Astrocyte of the spinal cord (primary cell): ENCODE results near the gene RSBN1.
A peak's percentile ranks its signal among the peaks of the same experiment; 100 is the strongest.
"Not testable (repeated sequence)": the region's sequence is repeated elsewhere in the genome, so short reads cannot be mapped to it uniquely, and the experiment has no call there.

Source experiments
- DNase-seq: peaks from one replicate; pipeline ENCODE4 v3.0.0; 2011; ENCODE audit warnings: low read depth, low spot score
- H3K4me3 ChIP-seq: 2 replicates; pipeline ENCODE4 v1.5.1; 2011; ENCODE audit warnings: low read depth, mild to moderate bottlenecking, low read length, moderate library complexity
- CTCF ChIP-seq: IDR thresholded peaks from 2 replicates; pipeline ENCODE4 v1.5.1; 2012; ENCODE audit warnings: low read depth, mild to moderate bottlenecking, low read length, inconsistent platforms
- in situ Hi-C: cut with HindIII; loops from 2 replicates; pipeline ENCODE4 v1.10.0; 2017; ENCODE audit warnings: low sequenced_read_pairs

RSBN1 gene

GRCh38 chr1:113760102-113761080 lies 51.9 kb downstream of the RSBN1 start:
- no peak for TF ChIP-seq CTCF
- H3K4me3 ChIP-seq, result peak overlapping the region; percentile 69
- in situ Hi-C loops, result no loop called here
- no peak for DNase-seq

DNA sequence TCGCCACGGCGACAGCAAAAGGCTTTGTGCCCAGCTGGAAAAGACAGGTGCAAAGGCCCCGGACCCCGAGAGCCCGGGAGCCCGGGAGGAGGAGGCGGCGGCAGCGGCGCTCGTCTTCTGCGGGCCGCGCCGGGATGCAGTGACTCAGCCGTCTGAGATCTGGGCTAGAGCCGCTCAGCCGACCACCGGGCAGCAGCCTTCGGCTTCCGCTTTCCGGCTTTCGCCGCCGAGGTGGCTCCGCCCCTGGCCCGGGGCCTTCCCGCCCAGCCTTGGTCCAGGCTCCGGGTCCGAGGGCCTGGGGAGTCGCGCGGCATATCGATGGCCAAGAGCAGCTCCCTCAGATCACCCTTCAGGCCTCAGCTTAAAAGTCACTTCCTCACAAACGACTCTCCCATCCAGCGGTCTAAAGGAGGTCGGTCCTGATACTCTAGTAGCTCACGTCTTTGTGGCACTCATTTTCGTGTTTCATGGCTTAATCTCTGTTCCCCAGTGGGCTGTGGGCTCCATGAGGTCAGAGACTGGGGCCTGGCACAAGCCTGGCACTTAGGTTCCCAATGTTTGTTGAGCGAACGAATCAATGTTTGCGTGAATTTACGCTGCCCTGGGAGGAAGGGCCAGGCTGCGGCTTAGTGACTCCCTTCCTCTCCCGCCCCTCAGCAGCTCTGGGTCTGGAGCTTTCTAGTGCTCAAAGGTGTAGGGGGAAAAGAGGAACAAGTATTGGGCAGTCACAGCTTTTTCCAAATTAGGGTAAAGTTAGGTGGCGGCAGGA lies 52.8 kb downstream of the RSBN1 start, which contains the start of gene PHTF1:
TSS of gene PHTF1 (minus strand) at position 154 of the 769 bp plus-strand sequence. CDS start 783 bp downstream, outside the sequence.
- peak; percentile 82 for DNase-seq
- TF ChIP-seq CTCF, result no peak
- H3K4me3 ChIP-seq, result peak within 1 kb of the TSS; percentile 69
- in situ Hi-C loops, result no loop called here

DNA sequence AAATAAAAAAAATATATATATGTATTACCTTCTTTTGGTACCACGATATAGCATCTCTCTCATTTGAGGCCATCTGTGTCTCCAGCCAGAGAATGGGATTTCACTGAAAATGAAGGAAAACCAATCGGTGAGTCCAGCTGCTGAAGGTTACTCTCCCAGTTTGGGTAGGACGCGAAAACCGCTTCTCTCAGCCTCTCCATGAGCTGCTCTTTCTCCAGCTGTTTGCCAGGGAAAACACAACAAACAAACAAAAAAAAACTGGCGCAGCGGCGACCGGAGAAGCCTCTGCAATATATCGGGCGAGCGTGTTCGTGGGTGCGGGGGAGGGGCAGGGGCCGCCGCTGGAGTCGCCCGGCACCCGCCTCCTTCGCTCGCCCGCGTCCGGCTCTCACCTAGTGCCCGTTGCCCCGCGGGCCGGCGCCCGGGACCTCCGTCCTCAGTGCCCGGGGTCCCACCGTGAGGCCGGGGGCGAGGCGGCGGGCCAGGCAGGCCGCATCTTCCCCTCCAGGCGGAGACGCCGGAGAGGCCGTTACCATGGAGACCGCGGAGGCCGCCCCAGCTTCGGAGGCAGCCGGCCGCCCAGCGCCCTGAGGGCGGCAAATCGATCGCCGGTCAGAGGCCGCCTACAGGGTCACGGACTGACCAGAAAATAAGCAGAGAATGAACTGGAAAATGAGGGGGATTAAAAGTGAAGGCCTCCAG lies 53.5 kb downstream of the RSBN1 start:
- TF ChIP-seq CTCF, result no peak
- peak overlapping the region; percentile 69 for H3K4me3 ChIP-seq
- peak; percentile 42 for DNase-seq
- in situ Hi-C loops, result no loop called here

GRCh38 chr1:113756461-113756860 lies 55.8 kb downstream of the RSBN1 start:
- no peak overlapping the region for H3K4me3 ChIP-seq
- no peak for DNase-seq
- in situ Hi-C loops, result no loop called here

DNA sequence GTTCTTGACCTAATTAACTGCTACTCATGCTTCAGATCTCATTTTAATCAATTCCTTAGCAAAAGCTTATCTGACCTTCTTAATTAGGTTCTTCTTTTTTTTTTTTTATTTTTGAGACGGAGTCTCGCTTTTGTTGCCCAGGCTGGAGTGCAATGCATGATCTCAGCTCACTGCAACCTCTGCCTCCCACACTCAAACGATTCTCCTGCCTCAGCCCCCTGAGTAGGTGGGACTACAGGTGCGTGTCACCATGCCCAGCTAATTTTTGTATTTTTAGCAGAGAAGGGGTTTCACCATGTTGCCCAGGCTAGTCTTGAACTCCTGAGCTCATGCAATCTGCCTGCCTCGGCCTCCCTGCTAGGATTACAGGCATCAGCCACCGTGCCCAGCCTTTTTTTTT lies 58.9 kb downstream of the RSBN1 start:
- DNase-seq, in situ Hi-C loops, H3K4me3 ChIP-seq: not testable (repeated sequence)

More at GRCh38 chr1:113756461-113756860, 55.8 kb downstream of the RSBN1 start:
- TF ChIP-seq CTCF, result no peak

GRCh38 chr1:113751516-113751915 lies 60.8 kb downstream of the RSBN1 start:
- DNase-seq, result no peak
- H3K4me3 ChIP-seq, result no peak overlapping the region
- in situ Hi-C loops, result no loop called here
- no peak for TF ChIP-seq CTCF
